HG02870 (cell line): Measurements from ENCODE around the gene FNDC3B.
"Not testable (repeated sequence)": the region's sequence is repeated elsewhere in the genome, so short reads cannot be mapped to it uniquely, and the experiment has no call there.

Experiments
- ATAC-seq: cut with Tn5 transposase; IDR thresholded peaks from one replicate; pipeline ENCODE4 v1.9.1; 2021; ENCODE audit warnings: mild to moderate bottlenecking, moderate library complexity; ENCODE audit not compliant: unreplicated experiment

The FNDC3B gene

GRCh38 chr3:172227340-172228035 is 188.1 kb downstream of the FNDC3B start:
- ATAC-seq, result no peak

- ATAC-seq, result no peak
Measured at GRCh38 chr3:172228036-172228415, 188.6 kb downstream of the FNDC3B start.

DNA sequence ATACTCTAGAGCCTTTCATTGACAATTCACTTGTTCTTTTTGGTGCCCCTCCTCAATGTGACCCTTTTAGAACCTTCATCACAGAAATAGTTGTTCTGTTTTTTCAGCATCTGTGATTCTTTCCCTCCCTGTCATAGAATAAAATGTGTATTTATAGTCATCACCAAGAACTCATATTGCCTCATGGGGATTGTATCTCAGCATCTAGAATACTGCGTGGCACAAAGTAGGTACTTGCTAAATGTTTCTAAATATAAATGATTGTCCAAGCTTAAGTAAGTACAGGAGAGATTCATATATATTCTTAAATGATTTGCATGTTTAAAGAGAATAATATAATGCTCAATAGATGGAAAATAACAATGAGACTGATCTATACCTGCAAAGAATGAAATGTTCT is 190.1 kb downstream of the FNDC3B start:
- no peak for ATAC-seq

DNA sequence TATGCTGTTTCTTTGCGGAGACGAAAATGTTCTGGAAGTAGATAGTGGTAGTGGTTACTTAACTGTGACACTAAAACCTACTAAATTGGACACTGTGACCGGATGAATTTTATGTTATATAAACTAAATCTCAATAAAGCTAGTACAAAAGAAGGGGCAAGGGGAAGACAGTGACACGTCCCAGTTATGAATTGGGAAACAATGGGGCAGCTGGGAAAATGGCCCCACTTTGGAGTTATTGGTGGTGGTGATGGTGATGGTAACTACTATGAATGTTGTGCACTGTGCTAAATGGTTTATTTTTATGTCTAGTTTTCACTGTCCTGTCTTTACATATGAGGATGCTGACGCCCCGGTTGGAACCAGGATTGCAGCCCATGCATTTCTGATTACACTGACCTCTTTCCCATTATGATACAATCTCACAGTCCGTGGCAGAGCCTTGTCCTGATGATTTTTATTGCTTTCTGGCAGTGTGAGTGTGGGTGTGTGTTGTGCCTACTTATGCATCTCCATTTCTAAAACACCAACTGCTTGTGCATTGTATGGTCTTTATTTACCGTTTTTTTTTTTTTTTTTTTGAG is 192.0 kb downstream of the FNDC3B start:
- ATAC-seq, result no peak

- ATAC-seq, result no peak
Measured at GRCh38 chr3:172232579-172233212, 193.3 kb downstream of the FNDC3B start.

DNA sequence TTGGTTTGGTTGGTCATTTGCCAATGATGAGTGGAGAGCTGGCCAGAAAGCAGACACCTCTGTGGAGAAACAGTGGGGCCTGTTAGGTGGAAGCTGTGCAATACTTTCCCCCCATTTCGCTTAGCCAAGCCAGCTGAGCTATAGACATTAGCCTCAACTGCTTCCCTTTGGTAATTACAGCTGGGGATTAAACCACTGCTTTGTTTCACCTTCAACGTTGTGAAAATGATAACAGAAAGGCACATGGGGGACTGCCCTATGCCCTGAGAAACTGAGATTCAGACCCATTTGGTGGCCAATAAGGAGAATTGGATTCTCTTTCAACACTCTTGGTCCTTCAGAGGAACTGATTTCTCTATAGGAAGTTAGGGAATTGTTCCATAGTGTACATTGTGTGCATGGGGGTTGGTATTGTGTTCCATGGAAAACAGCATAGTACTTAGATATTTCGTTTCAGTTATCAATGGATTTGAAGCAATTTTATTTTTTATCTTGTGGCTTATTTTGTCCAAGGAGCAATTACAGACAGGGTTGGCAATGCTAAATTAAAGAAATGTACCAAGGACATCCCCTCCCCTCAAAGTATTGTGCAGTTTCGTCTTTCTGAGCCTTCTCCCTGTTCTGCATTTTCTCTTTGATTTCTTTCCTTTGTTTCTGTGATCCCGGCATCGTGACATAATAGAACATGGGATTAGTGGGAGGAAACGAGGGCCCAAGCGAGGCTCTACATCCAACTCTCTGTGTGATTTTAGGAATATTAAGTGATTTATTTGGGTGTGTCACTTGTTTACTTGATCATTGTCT is 194.3 kb downstream of the FNDC3B start:
- no peak for ATAC-seq

DNA sequence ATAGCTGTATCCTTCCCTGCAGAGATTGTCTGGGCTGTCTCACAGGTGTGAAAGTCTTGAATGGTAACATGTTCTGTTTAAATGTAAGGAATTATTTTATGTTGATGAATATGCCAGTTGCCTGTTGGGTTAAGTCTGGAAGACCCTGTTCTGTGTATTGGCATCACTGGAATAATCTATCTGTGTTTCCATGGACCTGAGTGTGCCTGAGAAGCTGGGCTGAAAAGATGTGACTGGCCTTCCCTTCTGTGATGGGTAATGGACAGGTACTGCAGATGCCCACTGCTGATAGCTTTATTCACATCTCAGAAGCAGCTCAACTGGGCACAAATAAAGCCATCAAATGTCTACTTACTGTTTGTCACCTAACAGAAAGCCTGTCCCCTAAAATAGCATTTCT is 196.3 kb downstream of the FNDC3B start:
- ATAC-seq, result no peak

- ATAC-seq, result no peak
Measured at GRCh38 chr3:172236771-172237742, 197.7 kb downstream of the FNDC3B start.

GRCh38 chr3:172238188-172238587 is 198.8 kb downstream of the FNDC3B start:
- ATAC-seq, result no peak

DNA sequence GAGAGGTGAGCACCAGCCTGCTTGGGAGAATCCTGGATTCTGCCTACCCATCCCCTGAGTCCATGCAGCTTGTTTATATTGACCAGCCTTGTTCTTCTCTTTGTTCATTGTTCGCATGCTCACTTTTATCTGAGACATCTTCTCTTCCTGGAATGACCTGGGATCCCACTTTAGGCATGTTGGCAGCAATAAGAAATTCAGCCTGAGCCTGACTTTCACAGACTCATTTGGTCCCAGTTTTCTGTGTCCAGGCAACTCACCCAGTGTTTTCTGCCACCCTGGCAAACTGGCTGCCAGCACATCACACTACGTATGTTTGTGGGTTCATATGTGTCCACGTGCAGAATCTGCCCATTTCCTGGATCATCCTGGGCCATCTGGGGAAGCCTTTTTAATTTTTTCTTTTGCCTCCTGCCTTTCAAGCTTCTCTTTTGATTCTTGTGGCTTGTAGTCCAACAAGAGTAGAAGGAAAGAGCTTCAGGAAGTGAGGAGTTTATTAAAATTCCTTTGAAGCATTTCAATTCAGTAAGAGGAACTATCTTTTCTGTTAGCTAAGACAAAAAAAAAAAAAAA is 199.9 kb downstream of the FNDC3B start:
- ATAC-seq, result no peak

- no peak for ATAC-seq
Measured at GRCh38 chr3:172241405-172241804, 202.0 kb downstream of the FNDC3B start.

DNA sequence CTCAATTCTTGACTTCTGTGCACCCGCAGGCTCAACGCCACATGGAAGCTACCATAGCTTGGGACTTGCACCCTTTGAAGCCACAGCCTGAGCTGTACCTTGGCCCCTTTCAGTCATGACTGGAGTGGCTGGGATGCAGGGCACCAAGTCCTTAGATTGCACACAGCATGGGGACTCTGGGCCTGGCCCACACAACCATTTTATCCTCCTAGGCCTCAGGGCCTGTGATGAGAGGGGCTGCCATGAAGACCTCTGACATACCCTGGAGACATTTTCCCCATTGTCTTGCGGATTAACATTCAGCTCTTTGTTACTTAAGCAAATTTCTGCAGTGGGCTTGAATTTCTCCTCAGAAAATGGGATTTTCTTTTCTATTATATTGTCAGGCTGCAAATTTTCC is 203.1 kb downstream of the FNDC3B start:
- ATAC-seq, result not testable (repeated sequence)

DNA sequence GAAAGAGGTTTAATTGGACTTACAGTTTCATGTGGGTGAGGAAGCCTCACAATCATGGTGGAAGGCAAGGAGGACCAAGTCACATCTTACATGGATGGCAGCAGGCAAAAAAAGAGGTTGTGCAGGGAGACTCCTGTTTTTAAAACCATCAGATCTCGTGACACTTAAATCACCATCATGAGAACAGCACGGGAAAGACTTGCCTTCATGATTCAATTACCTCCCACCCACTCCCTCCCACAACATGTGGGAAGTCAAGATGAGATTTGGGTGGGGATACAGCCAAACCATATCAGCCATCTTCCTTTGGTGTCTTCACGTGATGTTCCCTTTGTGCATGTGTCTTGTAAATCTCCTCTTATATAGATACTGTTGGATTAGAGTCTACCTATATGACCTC is 204.0 kb downstream of the FNDC3B start:
- not testable (repeated sequence) for ATAC-seq

DNA sequence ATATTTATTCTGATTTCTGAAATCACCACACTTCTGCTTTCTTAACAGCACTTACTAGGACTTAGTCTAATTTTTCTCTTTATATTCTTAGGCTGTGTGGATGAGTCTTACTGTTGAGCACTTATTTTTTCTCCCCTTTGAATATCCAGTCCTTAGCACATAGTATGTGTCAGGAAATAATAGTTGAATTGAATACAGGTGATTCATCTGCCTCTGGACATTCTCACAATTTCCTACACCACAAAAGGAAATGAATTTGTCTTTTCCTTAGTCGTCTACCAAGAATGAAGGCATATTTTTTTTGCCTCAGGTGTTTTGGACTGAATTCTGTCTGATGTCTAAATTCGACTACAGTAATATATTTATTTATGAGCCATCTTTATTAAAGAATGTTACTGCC is 204.6 kb downstream of the FNDC3B start:
- ATAC-seq, result no peak

GRCh38 chr3:172245241-172245640 is 205.9 kb downstream of the FNDC3B start:
- no peak for ATAC-seq

DNA sequence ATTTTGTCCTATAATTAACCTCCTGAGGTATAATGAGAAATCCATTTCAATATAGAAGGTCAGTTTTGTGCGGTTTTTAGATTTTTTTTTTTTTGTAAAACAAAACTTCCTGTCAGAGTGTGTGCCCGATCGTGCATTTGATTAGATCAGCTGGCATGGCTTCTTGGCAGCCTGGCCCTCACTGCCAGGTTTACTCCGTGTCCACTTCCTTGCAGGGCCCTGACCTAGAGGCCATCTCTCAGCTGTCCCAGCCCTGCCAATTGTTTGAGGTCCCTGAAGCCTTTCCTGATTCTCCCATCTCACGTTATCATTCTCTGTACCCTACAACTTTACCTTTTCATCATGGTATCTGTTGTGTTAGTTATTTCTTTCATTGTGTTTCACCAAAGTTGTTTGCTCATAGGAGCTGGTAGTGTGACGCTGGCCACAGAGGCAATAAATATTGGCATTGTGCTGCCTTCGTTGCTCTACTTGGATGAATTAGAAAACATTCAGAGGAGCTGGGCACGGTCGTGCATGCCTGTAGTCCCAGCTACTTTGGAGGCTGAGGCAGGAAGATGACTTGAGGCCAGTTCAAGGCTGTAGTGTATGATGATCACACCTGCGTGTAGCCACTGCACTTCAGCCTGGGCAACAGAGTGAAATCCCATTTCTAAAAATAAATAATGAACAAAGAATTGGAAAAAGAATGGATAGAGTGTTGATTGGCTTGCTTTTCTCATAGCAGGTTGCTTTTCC is 206.9 kb downstream of the FNDC3B start:
- no peak for ATAC-seq

- ATAC-seq, result no peak
Measured at GRCh38 chr3:172247525-172248274, 208.3 kb downstream of the FNDC3B start.

- ATAC-seq, result no peak
Measured at GRCh38 chr3:172249039-172249438, 209.7 kb downstream of the FNDC3B start.

DNA sequence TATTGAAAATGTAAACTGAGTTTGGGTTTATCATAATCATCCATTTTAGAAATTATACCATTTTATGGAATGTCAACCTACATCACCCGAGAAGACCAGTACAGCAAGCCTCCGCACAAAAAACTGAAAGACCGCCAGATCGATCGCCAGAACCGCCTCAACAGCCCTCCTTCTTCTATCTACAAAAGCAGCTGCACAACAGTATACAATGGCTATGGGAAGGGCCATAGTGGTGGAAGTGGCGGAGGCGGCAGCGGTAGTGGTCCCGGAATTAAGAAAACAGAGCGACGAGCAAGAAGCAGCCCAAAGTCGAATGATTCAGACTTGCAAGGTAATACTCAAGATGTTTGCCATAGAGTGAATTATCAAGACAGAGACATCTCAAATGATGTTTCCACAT is 211.8 kb downstream of the FNDC3B start:
- no peak for ATAC-seq
